Testis (tissue), 2 donors: ENCODE data around the gene TFPT.
"Not testable (repeated sequence)": the region's sequence is repeated elsewhere in the genome, so short reads cannot be mapped to it uniquely, and the experiment has no call there.

ENCODE experiments used
- POLR2A ChIP-seq: fragments of 450-650 bp; IDR thresholded peaks from one replicate; pipeline ENCODE4 v1.6.1; 2017; ENCODE audit warnings: antibody characterized with exemption, mild to moderate bottlenecking, moderate library complexity
- TF ChIP-seq, protein P1 (sequence below), 3 experiments: fragments of 450-650 bp in 2 of 3; fragments of 200-600 bp in 1 of 3; sonication (generic) in 1 of 3; IDR thresholded peaks; one replicate each; pipeline ENCODE4 v1.5.1; 2016 to 2019; ENCODE audit warnings: antibody characterized with exemption in 3 of 3, mild to moderate bottlenecking in 2 of 3, moderate library complexity in 1 of 3

DNA sequence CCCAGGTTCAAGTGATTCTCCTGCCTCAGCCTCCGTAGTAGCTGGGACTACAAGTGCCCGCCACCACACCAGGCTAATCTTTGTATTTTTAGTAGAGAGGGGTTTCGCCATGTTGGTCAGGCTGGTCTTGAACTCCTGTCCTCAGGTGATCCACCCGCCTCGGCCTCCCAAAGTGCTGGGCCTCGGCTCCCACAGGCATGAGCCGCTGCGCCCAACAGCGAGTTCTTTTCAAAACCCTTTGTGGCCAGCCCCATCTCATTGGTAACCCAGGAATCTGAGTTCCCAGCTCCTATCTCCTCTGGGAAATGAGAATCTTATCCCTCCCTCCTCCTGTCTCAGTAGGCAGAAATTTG lies 15.6 kb downstream of the TFPT start:
- TF ChIP-seq, protein P1, sequence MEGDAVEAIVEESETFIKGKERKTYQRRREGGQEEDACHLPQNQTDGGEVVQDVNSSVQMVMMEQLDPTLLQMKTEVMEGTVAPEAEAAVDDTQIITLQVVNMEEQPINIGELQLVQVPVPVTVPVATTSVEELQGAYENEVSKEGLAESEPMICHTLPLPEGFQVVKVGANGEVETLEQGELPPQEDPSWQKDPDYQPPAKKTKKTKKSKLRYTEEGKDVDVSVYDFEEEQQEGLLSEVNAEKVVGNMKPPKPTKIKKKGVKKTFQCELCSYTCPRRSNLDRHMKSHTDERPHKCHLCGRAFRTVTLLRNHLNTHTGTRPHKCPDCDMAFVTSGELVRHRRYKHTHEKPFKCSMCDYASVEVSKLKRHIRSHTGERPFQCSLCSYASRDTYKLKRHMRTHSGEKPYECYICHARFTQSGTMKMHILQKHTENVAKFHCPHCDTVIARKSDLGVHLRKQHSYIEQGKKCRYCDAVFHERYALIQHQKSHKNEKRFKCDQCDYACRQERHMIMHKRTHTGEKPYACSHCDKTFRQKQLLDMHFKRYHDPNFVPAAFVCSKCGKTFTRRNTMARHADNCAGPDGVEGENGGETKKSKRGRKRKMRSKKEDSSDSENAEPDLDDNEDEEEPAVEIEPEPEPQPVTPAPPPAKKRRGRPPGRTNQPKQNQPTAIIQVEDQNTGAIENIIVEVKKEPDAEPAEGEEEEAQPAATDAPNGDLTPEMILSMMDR (IDR thresholded peaks at IDR 0.05) = not testable (repeated sequence)
- not testable (repeated sequence) for TF ChIP-seq POLR2A
